HepG2 (cell line): ENCODE results near the gene PLEKHG2. TPM values are rescaled to one million over a fixed set of nuclear protein-coding genes. Genes with fewer than 3 reads are reported as not detected.
A peak's percentile ranks its signal among the peaks of the same experiment; 100 is the strongest.

ENCODE experiments used
- AGO1 ChIP-seq: fragments of 200-400 bp; formaldehyde crosslinking; IDR thresholded peaks from 2 replicates; pipeline ENCODE4 v1.6.1; 2017; ENCODE audit warnings: mild to moderate bottlenecking, low read depth, low read length, moderate library complexity; ENCODE audit not compliant: poor library complexity, severe bottlenecking
- ARNT2 ChIP-seq: sonication (generic); formaldehyde crosslinking; IDR thresholded peaks from 2 replicates; pipeline ENCODE4 v1.8.0; 2022; ENCODE audit warnings: mild to moderate bottlenecking, low read depth, missing genetic modification reagents, moderate library complexity
- CC2D1A ChIP-seq: sonication (generic); formaldehyde crosslinking; IDR thresholded peaks from 2 replicates; pipeline ENCODE4 v1.8.1; 2023; ENCODE audit warnings: mild to moderate bottlenecking, missing genetic modification reagents
- GTF2F1 ChIP-seq: fragments of 150-350 bp; IDR thresholded peaks from 2 replicates; pipeline ENCODE4 v1.6.1; 2014; ENCODE audit warnings: low read length
- HOXA3 ChIP-seq: sonication (generic); formaldehyde crosslinking; IDR thresholded peaks from 2 replicates; pipeline ENCODE4 v1.5.0; 2020; ENCODE audit warnings: missing genetic modification reagents
- HOXA5 ChIP-seq: sonication (generic); formaldehyde crosslinking; IDR thresholded peaks from 2 replicates; pipeline ENCODE4 v1.4.0; 2020; ENCODE audit warnings: missing genetic modification reagents
- PHF5A ChIP-seq: IDR thresholded peaks from one replicate; pipeline ENCODE4 v1.6.1; 2018; ENCODE audit warnings: low read depth, missing genetic modification reagents; ENCODE audit not compliant: unreplicated experiment
- SPEN ChIP-seq: sonication (generic); formaldehyde crosslinking; IDR thresholded peaks from 2 replicates; pipeline ENCODE4 v1.5.1; 2020; ENCODE audit warnings: low read depth, mild to moderate bottlenecking, missing genetic modification reagents
- YEATS4 ChIP-seq: sonication (generic); formaldehyde crosslinking; IDR thresholded peaks from 2 replicates; pipeline ENCODE4 v1.4.0; 2020; ENCODE audit warnings: missing genetic modification reagents, borderline replicate concordance
- ZC3H4 ChIP-seq: sonication (generic); formaldehyde crosslinking; IDR thresholded peaks from 2 replicates; pipeline ENCODE4 v1.4.0; 2020; ENCODE audit warnings: missing genetic modification reagents, borderline replicate concordance
- ZFP1 ChIP-seq: IDR thresholded peaks from 2 replicates; pipeline ENCODE4 v1.6.1; 2016
- ZMYM4 ChIP-seq: sonication (generic); formaldehyde crosslinking; IDR thresholded peaks from 2 replicates; pipeline ENCODE4 v1.8.1; 2023; ENCODE audit warnings: mild to moderate bottlenecking, missing genetic modification reagents
- ZNF225 ChIP-seq: sonication (generic); formaldehyde crosslinking; IDR thresholded peaks from 2 replicates; pipeline ENCODE4 v1.4.0; 2020; ENCODE audit warnings: mild to moderate bottlenecking, missing genetic modification reagents
- ZNF891 ChIP-seq: sonication (generic); formaldehyde crosslinking; IDR thresholded peaks from 2 replicates; pipeline ENCODE4 v1.5.0; 2020; ENCODE audit warnings: mild to moderate bottlenecking, missing genetic modification reagents
- polyA plus RNA-seq, 8 experiments: library from polyadenylated mRNA; depleted of rRNA in 3 of 8; stranded (reverse) in 7 of 8; unstranded in 1 of 8; fragments of >200 nt; fragmentation: Illumina TruSeq in 4 of 8; extraction: Trizol in 4 of 8; gene quantifications; 2 replicates each; pipeline versions ENCODE4 v1.2.1 to v1.2.3, GENCODE V29; 2011 to 2016; ENCODE audit warnings: low read depth in 4 of 8, missing spikeins in 1 of 8, mixed read lengths in 1 of 8; ENCODE audit not compliant: insufficient read depth in 1 of 8
- total RNA-seq, 5 experiments: library from RNA; depleted of rRNA; stranded (reverse); fragments of >200 nt; fragmentation: Illumina TruSeq; extraction: Trizol; gene quantifications; 2 replicates each; pipeline ENCODE4 v1.2.3, GENCODE V29; 2016; ENCODE audit warnings: low read depth in 1 of 5
- TF ChIP-seq, protein P1 (sequence below): sonication (generic); formaldehyde crosslinking; IDR thresholded peaks from 2 replicates; pipeline ENCODE4 v1.9.0; 2021; ENCODE audit warnings: missing genetic modification reagents, borderline replicate concordance
- TF ChIP-seq, protein P2 (sequence below): sonication (generic); formaldehyde crosslinking; IDR thresholded peaks from 2 replicates; pipeline ENCODE4 v1.8.0; 2022; ENCODE audit warnings: mild to moderate bottlenecking, missing genetic modification reagents, moderate library complexity
- TF ChIP-seq, protein P3 (sequence below): sonication (generic); formaldehyde crosslinking; IDR thresholded peaks from 2 replicates; pipeline ENCODE4 v1.4.0; 2020; ENCODE audit warnings: missing genetic modification reagents
- TF ChIP-seq, protein P4 (sequence below): sonication (generic); formaldehyde crosslinking; IDR thresholded peaks from 2 replicates; pipeline ENCODE4 v1.4.0; 2020; ENCODE audit warnings: missing genetic modification reagents, borderline replicate concordance
- TF ChIP-seq, protein P5 (sequence below): sonication (generic); formaldehyde crosslinking; IDR thresholded peaks from 2 replicates; pipeline ENCODE4 v1.8.1; 2023; ENCODE audit warnings: mild to moderate bottlenecking, missing genetic modification reagents, borderline replicate concordance
- TF ChIP-seq, protein P6 (sequence below): sonication (generic); formaldehyde crosslinking; IDR thresholded peaks from 2 replicates; pipeline ENCODE4 v1.5.1; 2020; ENCODE audit warnings: mild to moderate bottlenecking, missing genetic modification reagents, moderate library complexity

The PLEKHG2 gene
- total and polyA plus RNA-seq, 2 of the 13 experiments (the other 11 are each of a cell fraction or from before 2014, with no cell fraction given): 3.6 to 6.8 TPM

DNA sequence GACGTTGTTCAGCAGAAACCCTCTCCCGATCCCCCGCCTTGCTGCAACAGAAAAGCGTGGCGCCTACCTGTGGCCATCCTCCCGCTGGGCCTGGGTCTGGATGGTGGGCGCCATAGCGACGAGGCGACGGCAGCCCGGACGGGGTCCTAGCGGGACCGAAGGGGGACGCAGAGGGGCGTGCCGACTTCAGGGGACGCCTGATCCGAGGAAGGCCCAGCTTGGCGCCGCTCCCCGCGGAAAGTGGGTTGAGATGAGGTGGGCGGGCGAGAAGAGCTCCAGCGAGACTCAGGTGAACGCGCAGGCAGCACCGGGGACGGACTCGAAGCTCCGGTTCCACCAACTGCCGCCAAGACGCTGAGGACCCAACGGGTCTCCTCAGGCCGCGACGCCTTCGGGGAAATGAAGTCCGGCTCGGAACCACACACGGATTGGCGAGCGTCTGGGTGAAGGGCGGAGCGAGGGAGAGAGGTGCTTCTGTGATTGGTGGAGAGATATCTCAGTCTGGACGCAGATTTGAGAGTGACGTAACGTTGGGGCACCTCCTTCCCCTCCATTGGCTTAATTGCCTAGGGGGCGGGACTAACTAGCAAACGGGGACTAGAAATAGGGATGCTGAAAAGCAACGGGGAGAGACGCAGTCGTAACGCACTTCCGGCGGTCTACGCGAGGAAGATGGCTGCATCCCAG is 21.6 kb upstream of the PLEKHG2 start, which contains the start of the genes MED29 and PAF1 (continued):
- TF ChIP-seq, protein P1, sequence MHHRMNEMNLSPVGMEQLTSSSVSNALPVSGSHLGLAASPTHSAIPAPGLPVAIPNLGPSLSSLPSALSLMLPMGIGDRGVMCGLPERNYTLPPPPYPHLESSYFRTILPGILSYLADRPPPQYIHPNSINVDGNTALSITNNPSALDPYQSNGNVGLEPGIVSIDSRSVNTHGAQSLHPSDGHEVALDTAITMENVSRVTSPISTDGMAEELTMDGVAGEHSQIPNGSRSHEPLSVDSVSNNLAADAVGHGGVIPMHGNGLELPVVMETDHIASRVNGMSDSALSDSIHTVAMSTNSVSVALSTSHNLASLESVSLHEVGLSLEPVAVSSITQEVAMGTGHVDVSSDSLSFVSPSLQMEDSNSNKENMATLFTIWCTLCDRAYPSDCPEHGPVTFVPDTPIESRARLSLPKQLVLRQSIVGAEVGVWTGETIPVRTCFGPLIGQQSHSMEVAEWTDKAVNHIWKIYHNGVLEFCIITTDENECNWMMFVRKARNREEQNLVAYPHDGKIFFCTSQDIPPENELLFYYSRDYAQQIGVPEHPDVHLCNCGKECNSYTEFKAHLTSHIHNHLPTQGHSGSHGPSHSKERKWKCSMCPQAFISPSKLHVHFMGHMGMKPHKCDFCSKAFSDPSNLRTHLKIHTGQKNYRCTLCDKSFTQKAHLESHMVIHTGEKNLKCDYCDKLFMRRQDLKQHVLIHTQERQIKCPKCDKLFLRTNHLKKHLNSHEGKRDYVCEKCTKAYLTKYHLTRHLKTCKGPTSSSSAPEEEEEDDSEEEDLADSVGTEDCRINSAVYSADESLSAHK (CRISPR knock-in tag): no peak
- TF ChIP-seq, protein P2, sequence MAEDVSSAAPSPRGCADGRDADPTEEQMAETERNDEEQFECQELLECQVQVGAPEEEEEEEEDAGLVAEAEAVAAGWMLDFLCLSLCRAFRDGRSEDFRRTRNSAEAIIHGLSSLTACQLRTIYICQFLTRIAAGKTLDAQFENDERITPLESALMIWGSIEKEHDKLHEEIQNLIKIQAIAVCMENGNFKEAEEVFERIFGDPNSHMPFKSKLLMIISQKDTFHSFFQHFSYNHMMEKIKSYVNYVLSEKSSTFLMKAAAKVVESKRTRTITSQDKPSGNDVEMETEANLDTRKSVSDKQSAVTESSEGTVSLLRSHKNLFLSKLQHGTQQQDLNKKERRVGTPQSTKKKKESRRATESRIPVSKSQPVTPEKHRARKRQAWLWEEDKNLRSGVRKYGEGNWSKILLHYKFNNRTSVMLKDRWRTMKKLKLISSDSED: no peak
- TF ChIP-seq ZNF891 (CRISPR knock-in tag) (peak; percentile 56; the same call in 1 of the 2 replicates), HOXA5 (CRISPR knock-in tag) (peak; percentile 59; the same call in 1 of the 2 replicates), SPEN (CRISPR knock-in tag) (peak; percentile 74), ARNT2 (CRISPR knock-in tag) (peak; percentile 50), ZNF225 (CRISPR knock-in tag) (no peak), PHF5A (peak; percentile 57), HOXA3 (CRISPR knock-in tag) (peak; percentile 97), CC2D1A (no peak), GTF2F1 (no peak), ZFP1 (CRISPR knock-in tag) (no peak), AGO1 (peak; percentile 31), YEATS4 (peak; percentile 72), ZMYM4 (CRISPR knock-in tag) (no peak), ZC3H4 (no peak)
- TF ChIP-seq, protein P3, sequence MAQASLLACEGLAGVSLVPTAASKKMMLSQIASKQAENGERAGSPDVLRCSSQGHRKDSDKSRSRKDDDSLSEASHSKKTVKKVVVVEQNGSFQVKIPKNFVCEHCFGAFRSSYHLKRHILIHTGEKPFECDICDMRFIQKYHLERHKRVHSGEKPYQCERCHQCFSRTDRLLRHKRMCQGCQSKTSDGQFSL (CRISPR knock-in tag): no peak
- TF ChIP-seq, protein P4, sequence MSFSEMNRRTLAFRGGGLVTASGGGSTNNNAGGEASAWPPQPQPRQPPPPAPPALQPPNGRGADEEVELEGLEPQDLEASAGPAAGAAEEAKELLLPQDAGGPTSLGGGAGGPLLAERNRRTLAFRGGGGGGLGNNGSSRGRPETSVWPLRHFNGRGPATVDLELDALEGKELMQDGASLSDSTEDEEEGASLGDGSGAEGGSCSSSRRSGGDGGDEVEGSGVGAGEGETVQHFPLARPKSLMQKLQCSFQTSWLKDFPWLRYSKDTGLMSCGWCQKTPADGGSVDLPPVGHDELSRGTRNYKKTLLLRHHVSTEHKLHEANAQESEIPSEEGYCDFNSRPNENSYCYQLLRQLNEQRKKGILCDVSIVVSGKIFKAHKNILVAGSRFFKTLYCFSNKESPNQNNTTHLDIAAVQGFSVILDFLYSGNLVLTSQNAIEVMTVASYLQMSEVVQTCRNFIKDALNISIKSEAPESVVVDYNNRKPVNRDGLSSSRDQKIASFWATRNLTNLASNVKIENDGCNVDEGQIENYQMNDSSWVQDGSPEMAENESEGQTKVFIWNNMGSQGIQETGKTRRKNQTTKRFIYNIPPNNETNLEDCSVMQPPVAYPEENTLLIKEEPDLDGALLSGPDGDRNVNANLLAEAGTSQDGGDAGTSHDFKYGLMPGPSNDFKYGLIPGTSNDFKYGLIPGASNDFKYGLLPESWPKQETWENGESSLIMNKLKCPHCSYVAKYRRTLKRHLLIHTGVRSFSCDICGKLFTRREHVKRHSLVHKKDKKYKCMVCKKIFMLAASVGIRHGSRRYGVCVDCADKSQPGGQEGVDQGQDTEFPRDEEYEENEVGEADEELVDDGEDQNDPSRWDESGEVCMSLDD (CRISPR knock-in tag): no peak; the same call in 1 of the 2 replicates
- TF ChIP-seq, protein P5, sequence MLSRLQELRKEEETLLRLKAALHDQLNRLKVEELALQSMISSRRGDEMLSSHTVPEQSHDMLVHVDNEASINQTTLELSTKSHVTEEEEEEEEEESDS (CRISPR knock-in tag): no peak; the same call in 1 of the 2 replicates
- TF ChIP-seq, protein P6, sequence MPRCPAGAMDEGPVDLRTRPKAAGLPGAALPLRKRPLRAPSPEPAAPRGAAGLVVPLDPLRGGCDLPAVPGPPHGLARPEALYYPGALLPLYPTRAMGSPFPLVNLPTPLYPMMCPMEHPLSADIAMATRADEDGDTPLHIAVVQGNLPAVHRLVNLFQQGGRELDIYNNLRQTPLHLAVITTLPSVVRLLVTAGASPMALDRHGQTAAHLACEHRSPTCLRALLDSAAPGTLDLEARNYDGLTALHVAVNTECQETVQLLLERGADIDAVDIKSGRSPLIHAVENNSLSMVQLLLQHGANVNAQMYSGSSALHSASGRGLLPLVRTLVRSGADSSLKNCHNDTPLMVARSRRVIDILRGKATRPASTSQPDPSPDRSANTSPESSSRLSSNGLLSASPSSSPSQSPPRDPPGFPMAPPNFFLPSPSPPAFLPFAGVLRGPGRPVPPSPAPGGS (CRISPR knock-in tag): no peak
